ENCODE results near the gene TDRD7. TPM values are rescaled to one million over a fixed set of nuclear protein-coding genes. Genes with fewer than 3 reads are reported as not detected.

TDRD7 gene
- total and polyA plus RNA-seq, 2 of the 13 experiments (the other 11 are each of a cell fraction or from before 2014, with no cell fraction given): 9.8 to 15.5 TPM

GRCh38 chr9:97411789-97412625 lies at the start of gene TDRD7 (continued):
- TF ChIP-seq ZNF616 (CRISPR knock-in tag; IDR thresholded peaks at IDR 0.05; ENCODE audit: low read depth) (no peak), CSRNP1 (CRISPR knock-in tag; IDR thresholded peaks at IDR 0.05) (no peak), HMGXB4 (CRISPR knock-in tag; IDR thresholded peaks at IDR 0.05; ENCODE audit: borderline replicate concordance in 1 of 2, low read depth in 1 of 2) (peak; percentile 93 to 97), ZBTB8A (CRISPR knock-in tag; IDR thresholded peaks at IDR 0.05; ENCODE audit: borderline replicate concordance, low read depth) (no peak), ZBTB3 (CRISPR knock-in tag; IDR thresholded peaks at IDR 0.05; ENCODE audit: borderline replicate concordance, low read depth) (no peak), ZNF577 (CRISPR knock-in tag; IDR thresholded peaks at IDR 0.05; ENCODE audit: borderline replicate concordance, low read depth) (no peak), MXD3 (CRISPR knock-in tag; IDR thresholded peaks at IDR 0.05) (0 out of 2 replicates have a peak, but pooled peaks have one; percentile 50), ZNF451 (CRISPR knock-in tag; IDR thresholded peaks at IDR 0.05) (peak; percentile 97), ZNF788 (CRISPR knock-in tag; IDR thresholded peaks at IDR 0.05; ENCODE audit: borderline replicate concordance) (peak; percentile 85; the same call in 1 of the 2 replicates), GTF3A (CRISPR knock-in tag; conservative IDR thresholded peaks at IDR 0.05) (no peak), ATF6 (CRISPR knock-in tag; conservative IDR thresholded peaks at IDR 0.05) (no peak), GATA4 (IDR thresholded peaks at IDR 0.05; ENCODE audit: borderline replicate concordance, low read depth) (no peak), BRCA1 (CRISPR knock-in tag; IDR thresholded peaks at IDR 0.05) (0 out of 2 replicates have a peak, but pooled peaks have one; percentile 31), ZNF770 (CRISPR knock-in tag; IDR thresholded peaks at IDR 0.05) (peak; percentile 69)

Data from HepG2 (cell line).